NB4 (cell line): Measurements from ENCODE around the gene MOB3B.

Experiments
- DNase-seq: peaks from one replicate; pipeline ENCODE4 v3.0.0; 2010; ENCODE audit warnings: low read depth
- H3K4me3 ChIP-seq: one replicate; pipeline ENCODE4 v1.5.1; 2011; ENCODE audit warnings: mild to moderate bottlenecking, low read depth, low read length, moderate library complexity
- MYC ChIP-seq: IDR thresholded peaks from 2 replicates; pipeline ENCODE4 v1.6.1; 2011; ENCODE audit warnings: low read depth, low read length
- POLR2A ChIP-seq: IDR thresholded peaks from 2 replicates; pipeline ENCODE4 v1.6.1; 2011; ENCODE audit warnings: mild to moderate bottlenecking; ENCODE audit not compliant: insufficient read length; ENCODE audit errors: extremely low read depth
- TF ChIP-seq, protein P1 (sequence below): IDR thresholded peaks from one replicate; pipeline ENCODE4 v1.5.1; 2012; ENCODE audit warnings: low read depth, low read length
- TF ChIP-seq, protein P2 (sequence below): IDR thresholded peaks from 2 replicates; pipeline ENCODE4 v1.6.1; 2011; ENCODE audit warnings: low read depth, low read length

MOB3B gene

DNA sequence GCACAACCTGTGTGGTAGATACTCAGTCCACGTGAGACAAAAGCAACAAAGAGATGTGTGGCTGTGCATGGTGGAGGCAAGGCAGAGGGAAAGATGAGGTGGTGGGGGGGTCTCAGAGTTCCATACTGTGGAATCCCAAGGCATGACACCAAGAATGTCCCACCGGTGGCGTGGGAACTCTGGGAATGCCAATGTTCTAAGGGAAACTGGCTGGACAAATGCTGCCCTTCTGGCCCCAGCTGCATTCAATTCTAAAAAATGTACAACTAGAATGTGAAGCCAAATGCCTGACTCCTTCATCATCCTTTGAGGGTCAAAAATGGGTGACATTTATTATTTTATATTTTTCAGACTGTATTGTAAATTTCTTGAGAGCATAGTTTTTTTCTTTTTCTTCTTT, 174.4 kb downstream of the MOB3B start:
- H3K4me3 ChIP-seq, result no peak overlapping the region
- DNase-seq, result no peak
- TF ChIP-seq POLR2A, result no peak
- TF ChIP-seq, protein P1, sequence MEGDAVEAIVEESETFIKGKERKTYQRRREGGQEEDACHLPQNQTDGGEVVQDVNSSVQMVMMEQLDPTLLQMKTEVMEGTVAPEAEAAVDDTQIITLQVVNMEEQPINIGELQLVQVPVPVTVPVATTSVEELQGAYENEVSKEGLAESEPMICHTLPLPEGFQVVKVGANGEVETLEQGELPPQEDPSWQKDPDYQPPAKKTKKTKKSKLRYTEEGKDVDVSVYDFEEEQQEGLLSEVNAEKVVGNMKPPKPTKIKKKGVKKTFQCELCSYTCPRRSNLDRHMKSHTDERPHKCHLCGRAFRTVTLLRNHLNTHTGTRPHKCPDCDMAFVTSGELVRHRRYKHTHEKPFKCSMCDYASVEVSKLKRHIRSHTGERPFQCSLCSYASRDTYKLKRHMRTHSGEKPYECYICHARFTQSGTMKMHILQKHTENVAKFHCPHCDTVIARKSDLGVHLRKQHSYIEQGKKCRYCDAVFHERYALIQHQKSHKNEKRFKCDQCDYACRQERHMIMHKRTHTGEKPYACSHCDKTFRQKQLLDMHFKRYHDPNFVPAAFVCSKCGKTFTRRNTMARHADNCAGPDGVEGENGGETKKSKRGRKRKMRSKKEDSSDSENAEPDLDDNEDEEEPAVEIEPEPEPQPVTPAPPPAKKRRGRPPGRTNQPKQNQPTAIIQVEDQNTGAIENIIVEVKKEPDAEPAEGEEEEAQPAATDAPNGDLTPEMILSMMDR, result no peak
- TF ChIP-seq, protein P2, sequence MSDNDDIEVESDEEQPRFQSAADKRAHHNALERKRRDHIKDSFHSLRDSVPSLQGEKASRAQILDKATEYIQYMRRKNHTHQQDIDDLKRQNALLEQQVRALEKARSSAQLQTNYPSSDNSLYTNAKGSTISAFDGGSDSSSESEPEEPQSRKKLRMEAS, result no peak
- TF ChIP-seq MYC, result no peak

DNA sequence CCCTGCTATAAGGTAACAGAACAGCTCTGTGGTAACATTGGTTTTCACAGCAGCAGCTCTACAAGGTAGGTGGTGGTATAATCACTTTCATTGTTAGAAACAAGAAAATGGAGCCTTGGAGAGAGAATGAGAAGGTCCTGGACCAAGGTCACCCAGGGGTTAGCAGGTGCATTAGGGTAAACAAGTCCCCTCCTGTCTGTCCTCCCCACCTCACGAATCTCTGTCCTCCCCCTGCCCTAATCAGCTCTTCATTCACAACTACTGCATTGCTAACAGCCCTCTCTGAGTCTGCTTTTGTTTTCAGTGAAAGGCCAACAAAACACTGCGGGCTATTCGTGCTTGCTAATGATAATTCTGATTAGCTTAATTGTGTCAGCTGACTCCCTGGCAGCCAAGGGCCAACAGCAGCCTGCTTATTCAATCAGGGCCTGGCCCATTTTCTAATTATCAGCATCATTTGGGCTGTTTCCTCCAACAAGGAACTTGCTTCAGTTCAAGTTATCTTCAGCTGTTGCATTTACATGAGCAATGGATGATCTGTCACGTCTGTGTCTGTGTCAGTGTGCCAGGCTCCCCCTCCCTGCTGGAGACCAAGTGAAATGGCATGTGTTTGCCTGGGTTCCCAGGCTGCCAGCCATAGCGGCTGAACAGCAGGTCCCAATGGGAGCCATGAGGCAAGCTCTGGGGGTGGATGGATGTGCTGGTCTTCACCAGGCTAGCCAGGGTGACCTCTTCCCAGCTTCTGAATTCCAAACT, 176.0 kb downstream of the MOB3B start:
- no peak for DNase-seq
- TF ChIP-seq, protein P1, result no peak
- TF ChIP-seq, protein P2, result no peak
- TF ChIP-seq POLR2A, result no peak
- TF ChIP-seq MYC, result no peak
- no peak overlapping the region for H3K4me3 ChIP-seq

DNA sequence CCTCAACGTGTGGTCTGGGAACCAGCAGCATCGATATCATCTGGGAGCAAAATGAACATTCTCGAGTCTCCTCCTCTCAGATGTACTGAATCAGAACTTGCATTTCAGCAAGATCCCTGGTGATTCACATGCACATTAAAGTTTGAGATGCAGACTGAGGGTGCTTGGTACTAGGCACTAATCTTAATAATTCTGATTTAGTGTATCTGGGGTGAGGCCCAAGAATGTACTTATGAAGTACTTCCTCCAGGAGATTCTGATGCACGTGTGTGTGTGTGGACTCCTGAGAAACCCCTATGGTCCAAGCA, 176.5 kb downstream of the MOB3B start:
- DNase-seq, result no peak
- H3K4me3 ChIP-seq, result no peak overlapping the region
- TF ChIP-seq, protein P1, result no peak
- TF ChIP-seq, protein P2, result no peak
- TF ChIP-seq MYC, result no peak
- TF ChIP-seq POLR2A, result no peak

DNA sequence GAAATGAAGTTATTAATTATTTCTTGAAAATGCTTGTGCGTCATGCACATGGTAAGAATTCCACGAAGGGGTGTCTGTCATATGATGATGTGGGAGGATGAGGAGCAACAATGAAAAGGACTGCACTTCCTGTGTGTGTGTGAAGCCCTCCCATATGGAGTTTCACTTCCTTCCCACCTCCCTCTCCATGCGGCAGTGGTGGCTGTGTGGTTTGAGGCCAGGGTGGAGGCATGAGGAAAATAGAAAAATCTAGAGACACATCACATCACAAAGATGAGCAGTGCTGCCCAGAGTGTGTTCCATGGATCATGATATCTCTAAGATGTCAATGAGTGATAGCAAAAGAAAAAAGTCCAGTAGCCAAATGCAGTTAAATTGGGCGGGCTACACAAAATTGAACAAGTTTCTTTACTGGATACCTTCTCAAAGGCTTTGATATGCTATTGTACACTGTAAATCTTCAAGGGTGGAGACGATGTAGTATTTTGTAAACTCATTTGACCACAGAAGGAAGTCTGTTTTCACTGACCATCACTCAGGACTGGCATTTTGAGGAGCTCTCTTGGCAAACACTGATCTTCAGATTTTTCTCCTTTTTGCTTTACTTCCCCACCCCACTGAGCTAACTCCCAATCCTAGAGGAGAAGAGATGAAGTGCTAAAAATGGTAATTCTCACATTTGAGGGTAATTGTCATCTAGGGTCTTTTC, 177.0 kb downstream of the MOB3B start:
- DNase-seq, result peak; percentile 57
- TF ChIP-seq, protein P2, result no peak
- TF ChIP-seq, protein P1, result no peak
- TF ChIP-seq POLR2A (no peak), MYC (no peak)
- no peak overlapping the region for H3K4me3 ChIP-seq

DNA sequence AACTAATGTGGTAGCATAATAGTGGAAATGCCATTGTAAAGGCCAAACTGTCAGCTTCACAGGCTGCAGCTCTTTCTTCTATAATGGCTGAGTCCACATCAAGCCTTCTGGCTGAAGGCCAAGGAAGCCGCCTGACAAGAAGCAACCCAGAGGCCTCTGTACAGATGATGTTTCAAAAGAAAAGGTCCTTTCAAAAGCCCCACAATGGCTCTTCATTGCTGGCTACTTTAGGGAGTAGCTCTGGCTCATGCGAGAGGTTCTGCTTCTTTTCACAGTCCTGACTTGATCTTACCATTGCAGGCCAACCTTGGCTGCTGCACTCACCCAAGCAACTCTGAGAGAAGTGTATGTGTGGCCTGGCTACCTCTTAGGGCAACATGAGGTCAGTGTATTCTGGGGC, 178.2 kb downstream of the MOB3B start:
- TF ChIP-seq POLR2A (no peak), MYC (no peak)
- TF ChIP-seq, protein P2, result no peak
- TF ChIP-seq, protein P1, result no peak
- no peak for DNase-seq
- H3K4me3 ChIP-seq, result no peak overlapping the region
